Measurements from ENCODE around the gene RASA3. TPM values are rescaled to one million over a fixed set of nuclear protein-coding genes. Genes with fewer than 3 reads are reported as not detected.

Gene RASA3
- polyA plus RNA-seq, 1 donor from 2014 or later = 8.5 TPM

- Histone ChIP-seq H4K20me1 (ENCODE audit: insufficient read depth) (no peaks in the 10 kb centered on the region), H3K4me2 (ENCODE audit: low read length) (no peak overlapping the region)
Observed at GRCh38 chr13:114056205-114057013, 76.0 kb downstream of the RASA3 start.

GRCh38 chr13:114055766-114056165, 76.7 kb downstream of the RASA3 start:
- no peak overlapping the region for H3K9ac ChIP-seq (ENCODE audit: low read length)
- H3K4me3 ChIP-seq (ENCODE audit: low read length) = no peak overlapping the region
- no peaks in the 10 kb centered on the region for H3K79me2 ChIP-seq (replicated peaks; ENCODE audit: insufficient read depth, low read length)
- H2AFZ ChIP-seq (ENCODE audit: low read depth, low read length) = no peak overlapping the region
- no peak overlapping the region for H3K27ac ChIP-seq (ENCODE audit: low read length)
- no peaks in the 10 kb centered on the region for H3K9me3 ChIP-seq (ENCODE audit: low read length)
- no peaks in the 10 kb centered on the region for H3K9me2 ChIP-seq (ENCODE audit: insufficient read depth, low read length)
- H3F3A ChIP-seq (ENCODE audit: insufficient read depth, low read length, poor library complexity, severe bottlenecking) = no peaks in the 10 kb centered on the region
- no peaks in the 10 kb centered on the region for H3K27me3 ChIP-seq (ENCODE audit: insufficient read depth, low read depth, low read length)
- H3K4me2 ChIP-seq (ENCODE audit: low read length) = no peak overlapping the region
- no peaks in the 10 kb centered on the region for H3K36me3 ChIP-seq (ENCODE audit: insufficient read depth, low read length)
- H4K20me1 ChIP-seq (ENCODE audit: insufficient read depth) = no peaks in the 10 kb centered on the region
- TF ChIP-seq CTCF (IDR thresholded peaks at IDR 0.05; ENCODE audit: poor library complexity, severe bottlenecking) (no peak), EZH2 (IDR thresholded peaks at IDR 0.05; ENCODE audit: borderline replicate concordance, insufficient read depth, low read length, poor library complexity, severe bottlenecking) (no peak), SMC3 (conservative IDR thresholded peaks at IDR 0.05; ENCODE audit: poor library complexity) (no peak), EP300 (conservative IDR thresholded peaks at IDR 0.05; ENCODE audit: poor library complexity, severe bottlenecking) (no peak)

More at GRCh38 chr13:114056205-114057013, 76.0 kb downstream of the RASA3 start:
- H3K4me3 ChIP-seq (ENCODE audit: low read length) = no peak overlapping the region
- no peaks in the 10 kb centered on the region for H3K36me3 ChIP-seq (ENCODE audit: insufficient read depth, low read length)
- H3F3A ChIP-seq (ENCODE audit: insufficient read depth, low read length, poor library complexity, severe bottlenecking) = no peaks in the 10 kb centered on the region
- H3K9me2 ChIP-seq (ENCODE audit: insufficient read depth, low read length) = no peaks in the 10 kb centered on the region
- no peaks in the 10 kb centered on the region for H3K79me2 ChIP-seq (replicated peaks; ENCODE audit: insufficient read depth, low read length)
- H3K9ac ChIP-seq (ENCODE audit: low read length) = no peak overlapping the region
- no peaks in the 10 kb centered on the region for H3K9me3 ChIP-seq (ENCODE audit: low read length)
- TF ChIP-seq EZH2 (IDR thresholded peaks at IDR 0.05; ENCODE audit: borderline replicate concordance, insufficient read depth, low read length, poor library complexity, severe bottlenecking) (no peak), CTCF (IDR thresholded peaks at IDR 0.05; ENCODE audit: poor library complexity, severe bottlenecking) (no peak), POLR2AphosphoS5 (IDR thresholded peaks at IDR 0.05) (no peak), TAF1 (IDR thresholded peaks at IDR 0.05; ENCODE audit: low read depth) (no peak), SMC3 (conservative IDR thresholded peaks at IDR 0.05; ENCODE audit: poor library complexity) (no peak), MXI1 (conservative IDR thresholded peaks at IDR 0.05; ENCODE audit: poor library complexity, severe bottlenecking) (no peak), RAD21 (conservative IDR thresholded peaks at IDR 0.05) (no peak), REST (IDR thresholded peaks at IDR 0.05; ENCODE audit: borderline replicate concordance) (no peak), EP300 (conservative IDR thresholded peaks at IDR 0.05; ENCODE audit: poor library complexity, severe bottlenecking) (no peak)
- H3K27me3 ChIP-seq (ENCODE audit: insufficient read depth, low read depth, low read length) = no peaks in the 10 kb centered on the region
- no peak overlapping the region for H2AFZ ChIP-seq (ENCODE audit: low read depth, low read length)
- H3K27ac ChIP-seq (ENCODE audit: low read length) = no peak overlapping the region
